ENCODE measurements around the gene RARRES2. TPM values are rescaled to one million over a fixed set of nuclear protein-coding genes. Genes with fewer than 3 reads are reported as not detected.
A peak's percentile ranks its signal among the peaks of the same experiment; 100 is the strongest.

RARRES2 gene
- total and polyA plus RNA-seq, 2 of the 13 experiments (the other 11 are each of a cell fraction or from before 2014, with no cell fraction given): 134 to 172 TPM

GRCh38 chr7:150322833-150323681, 18.4 kb downstream of the RARRES2 start, which contains the start of the genes ACTR3C and LRRC61 (continued):
- TF ChIP-seq ATF6 (CRISPR knock-in tag; conservative IDR thresholded peaks at IDR 0.05) (no peak), U2AF1 (optimal IDR thresholded peaks at IDR 0.05; ENCODE audit: low read depth, low read length) (peak; percentile 50), CEBPG (CRISPR knock-in tag; IDR thresholded peaks at IDR 0.05) (peak; percentile 31), HCFC1 (IDR thresholded peaks at IDR 0.05; ENCODE audit: low read depth, low read length) (peak; percentile 11; the same call in 1 of the 2 replicates), ZNF225 (CRISPR knock-in tag; IDR thresholded peaks at IDR 0.05) (peak; percentile 76; the same call in 1 of the 2 replicates), ZNF747 (CRISPR knock-in tag; IDR thresholded peaks at IDR 0.05; ENCODE audit: borderline replicate concordance) (peak; percentile 94), SSRP1 (CRISPR knock-in tag; IDR thresholded peaks at IDR 0.05) (no peak), ZNF615 (CRISPR knock-in tag; IDR thresholded peaks at IDR 0.05; ENCODE audit: borderline replicate concordance) (peak; percentile 98), ZMAT3 (CRISPR knock-in tag; conservative IDR thresholded peaks at IDR 0.05) (peak; percentile 97), ZNF280B (CRISPR knock-in tag; IDR thresholded peaks at IDR 0.05; ENCODE audit: borderline replicate concordance) (peak; percentile 97), MAX (IDR thresholded peaks at IDR 0.05) (peak; percentile 93), ZNF18 (CRISPR knock-in tag; IDR thresholded peaks at IDR 0.05; ENCODE audit: insufficient replicate concordance) (peak; percentile 41), KDM3A (CRISPR knock-in tag; IDR thresholded peaks at IDR 0.05; ENCODE audit: low read depth) (peak; percentile 95), ZNF292 (CRISPR knock-in tag; IDR thresholded peaks at IDR 0.05; ENCODE audit: borderline replicate concordance, low read depth) (no peak), ZNF276 (CRISPR knock-in tag; IDR thresholded peaks at IDR 0.05; ENCODE audit: low read depth) (no peak; the same call in 1 of the 2 replicates), TARDBP (CRISPR knock-in tag; IDR thresholded peaks at IDR 0.05) (peak; percentile 51; the same call in 1 of the 2 replicates)

Data from HepG2 (cell line).